H1 (cell line): ENCODE data around the gene RASEF. TPM values are rescaled to one million over a fixed set of nuclear protein-coding genes. Genes with fewer than 3 reads are reported as not detected.

Experiments
- CTCF ChIA-PET: fragments of 300-600 bp; sonication (Branson Sonifier 250); formaldehyde crosslinking; loops from one replicate; lab custom pipeline; 2021; ENCODE audit not compliant: partially characterized antibody; lab: Charles Lee
- POLR2A ChIA-PET: fragments of 300-600 bp; sonication (Branson Sonifier 250); formaldehyde crosslinking; loops from one replicate; lab custom pipeline; 2021; ENCODE audit warnings: inconsistent platforms; ENCODE audit not compliant: partially characterized antibody; lab: Charles Lee
- DNase-seq, 2 experiments: peaks; one replicate each; pipeline versions ENCODE4 v3.0.0 to v3.0.0-alpha.2; 2010 to 2022; ENCODE audit warnings: low spot score in 2 of 2, low read depth in 1 of 2, mixed read lengths in 1 of 2
- FAIRE-seq: peaks from 2 replicates; lab custom pipeline; 2011; peaks lifted over from hg19 to GRCh38; lab: Jason Lieb, UNC
- H2AFZ ChIP-seq: 2 replicates; pipeline ENCODE4 v1.8.1; 2012; ENCODE audit warnings: low read length, inconsistent platforms
- H2AK5ac ChIP-seq: 2 replicates; pipeline ENCODE4 v1.6.1; 2013; ENCODE audit warnings: low read depth, low read length
- H2BK120ac ChIP-seq: replicated peaks from 2 replicates; pipeline ENCODE3; 2013; ENCODE audit warnings: low read depth, low read length, inconsistent platforms
- H2BK12ac ChIP-seq: 2 replicates; pipeline ENCODE4 v1.6.1; 2013; ENCODE audit warnings: low read depth, low read length
- H2BK15ac ChIP-seq: 2 replicates; pipeline ENCODE4 v1.6.1; 2013; ENCODE audit warnings: low read length
- H2BK20ac ChIP-seq: 2 replicates; pipeline ENCODE4 v1.6.1; 2013; ENCODE audit warnings: low read length
- H2BK5ac ChIP-seq: 2 replicates; pipeline ENCODE4 v1.6.1; 2013; ENCODE audit warnings: low read depth, low read length
- H3K14ac ChIP-seq: 2 replicates; pipeline ENCODE4 v1.6.1; 2013; ENCODE audit warnings: inconsistent platforms; ENCODE audit not compliant: insufficient read length
- H3K18ac ChIP-seq: 2 replicates; pipeline ENCODE4 v1.6.1; 2013; ENCODE audit warnings: low read length; ENCODE audit errors: extremely low read depth
- H3K23ac ChIP-seq: 2 replicates; pipeline ENCODE4 v1.6.1; 2013; ENCODE audit warnings: inconsistent platforms; ENCODE audit not compliant: insufficient read length
- H3K23me2 ChIP-seq: 2 replicates; pipeline ENCODE4 v1.6.1; 2013; ENCODE audit warnings: low read depth, low read length
- H3K27ac ChIP-seq: 2 replicates; pipeline ENCODE4 v1.6.1; 2011; ENCODE audit warnings: low read depth, low read length, inconsistent platforms
- H3K27me3 ChIP-seq, 4 experiments: replicated peaks in 1 of 4; 1 replicate in 1 of 4; 2 replicates in 3 of 4; pipeline versions ENCODE4 v1.6.1 to v1.8.1; 2011 to 2013; ENCODE audit warnings: low read length in 3 of 4, mild to moderate bottlenecking in 3 of 4, inconsistent platforms in 2 of 4, mixed read lengths in 2 of 4, moderate library complexity in 1 of 4; ENCODE audit not compliant: control insufficient read depth in 3 of 4, insufficient read depth in 3 of 4; ENCODE audit errors: extremely low read depth in 1 of 4
- H3K36me3 ChIP-seq, 4 experiments: 2 replicates each; pipeline versions ENCODE4 v1.6.1 to v1.8.1; 2011 to 2013; ENCODE audit warnings: mild to moderate bottlenecking in 4 of 4, low read length in 3 of 4, moderate library complexity in 2 of 4, control low read depth in 1 of 4, inconsistent platforms in 1 of 4; ENCODE audit not compliant: insufficient read depth in 4 of 4, control insufficient read depth in 2 of 4
- H3K4ac ChIP-seq: replicated peaks from 2 replicates; pipeline ENCODE3; 2013; ENCODE audit warnings: low read length, low read depth, mixed read lengths, inconsistent platforms; ENCODE audit not compliant: insufficient read length
- H3K4me1 ChIP-seq, 4 experiments: replicated peaks in 1 of 4; 1 replicate in 1 of 4; 2 replicates in 3 of 4; pipeline versions ENCODE4 v1.6.1 to v1.8.1; 2011 to 2013; ENCODE audit warnings: low read length in 3 of 4, inconsistent platforms in 2 of 4, mixed read lengths in 1 of 4; ENCODE audit not compliant: insufficient read depth in 4 of 4, control insufficient read depth in 3 of 4
- H3K4me2 ChIP-seq, 2 experiments: 2 replicates each; pipeline versions ENCODE4 v1.6.1 to v1.8.1; 2011 to 2013; ENCODE audit warnings: low read depth in 2 of 2, low read length in 2 of 2, control low read depth in 1 of 2, inconsistent platforms in 1 of 2, mild to moderate bottlenecking in 1 of 2; ENCODE audit not compliant: insufficient read depth in 1 of 2
- H3K4me3 ChIP-seq, 4 experiments: fragments of 200-600, 300-600 bp in 1 of 4; sonication (generic), shearing (Covaris generic), sonication (Bioruptor Twin) in 1 of 4; 2 replicates each; pipeline versions ENCODE4 v1.5.1 to v1.8.1; 2011 to 2016; ENCODE audit warnings: low read length in 4 of 4, low read depth in 3 of 4, control low read depth in 2 of 4, inconsistent platforms in 2 of 4, mild to moderate bottlenecking in 2 of 4, mixed read lengths in 1 of 4, moderate library complexity in 1 of 4; ENCODE audit not compliant: insufficient read depth in 2 of 4; ENCODE audit errors: extremely low read depth in 1 of 4
- H3K56ac ChIP-seq: replicated peaks from 2 replicates; pipeline ENCODE3; 2013; ENCODE audit warnings: low read depth, mild to moderate bottlenecking, mixed read lengths, low read length, inconsistent platforms; ENCODE audit not compliant: insufficient read length
- H3K79me1 ChIP-seq: 2 replicates; pipeline ENCODE4 v1.6.1; 2013; ENCODE audit warnings: low read depth, low read length, control low read depth
- H3K79me2 ChIP-seq, 2 experiments: 2 replicates each; pipeline versions ENCODE4 v1.6.1 to v1.8.1; 2012 to 2013; ENCODE audit warnings: low read length in 2 of 2, mild to moderate bottlenecking in 2 of 2, inconsistent platforms in 1 of 2; ENCODE audit not compliant: insufficient read depth in 2 of 2, control insufficient read depth in 1 of 2
- H3K9ac ChIP-seq, 4 experiments: replicated peaks in 1 of 4; 1 replicate in 1 of 4; 2 replicates in 3 of 4; pipeline versions ENCODE4 v1.6.1 to v1.8.1; 2011 to 2013; ENCODE audit warnings: low read depth in 3 of 4, low read length in 3 of 4, control low read depth in 2 of 4, mild to moderate bottlenecking in 2 of 4, moderate library complexity in 2 of 4, inconsistent platforms in 1 of 4; ENCODE audit errors: extremely low read depth in 1 of 4
- H3K9me3 ChIP-seq, 2 experiments: 2 replicates each; pipeline versions ENCODE4 v1.6.1 to v1.8.1; 2012 to 2013; ENCODE audit warnings: mild to moderate bottlenecking in 2 of 2, moderate library complexity in 2 of 2, control low read depth in 1 of 2, inconsistent platforms in 1 of 2, low read depth in 1 of 2, low read length in 1 of 2, mixed read lengths in 1 of 2; ENCODE audit not compliant: insufficient read depth in 2 of 2
- H4K20me1 ChIP-seq, 2 experiments: replicated peaks in 1 of 2; 2 replicates each; pipeline versions ENCODE3 to v1.8.1; 2011 to 2013; ENCODE audit warnings: inconsistent platforms in 2 of 2, low read length in 2 of 2, mild to moderate bottlenecking in 1 of 2; ENCODE audit not compliant: insufficient read depth in 2 of 2, control insufficient read depth in 1 of 2
- H4K5ac ChIP-seq: 2 replicates; pipeline ENCODE4 v1.6.1; 2013; ENCODE audit warnings: low read length, low read depth, mixed read lengths, inconsistent platforms; ENCODE audit not compliant: insufficient read length
- H4K8ac ChIP-seq: 2 replicates; pipeline ENCODE4 v1.8.0; 2013; ENCODE audit warnings: mild to moderate bottlenecking, moderate library complexity, low read length, inconsistent platforms; ENCODE audit not compliant: insufficient read depth; ENCODE audit errors: extremely low read depth
- H4K91ac ChIP-seq: replicated peaks from 2 replicates; pipeline ENCODE3; 2013; ENCODE audit warnings: low read length, mixed read lengths, inconsistent platforms; ENCODE audit not compliant: insufficient read length
- CBX8 ChIP-seq: fragments of 300-800, 300-1000 bp; sonication (generic); IDR thresholded peaks from 2 replicates; pipeline ENCODE4 v1.7.1; 2016; ENCODE audit warnings: low read depth, low read length, borderline replicate concordance
- CEBPB ChIP-seq: IDR thresholded peaks from 2 replicates; pipeline ENCODE4 v1.6.1; 2012; ENCODE audit warnings: low read depth, low read length
- CHD2 ChIP-seq: IDR thresholded peaks from 2 replicates; pipeline ENCODE4 v1.6.1; 2012; ENCODE audit warnings: low read length, improper control_type of control experiment
- EP300 ChIP-seq, 2 experiments: IDR thresholded peaks; 1 replicate in 1 of 2; 2 replicates in 1 of 2; pipeline ENCODE4 v1.6.1; 2011 to 2012; ENCODE audit warnings: low read depth in 2 of 2, low read length in 2 of 2, mild to moderate bottlenecking in 2 of 2, borderline replicate concordance in 1 of 2, inconsistent platforms in 1 of 2, moderate library complexity in 1 of 2
- SIX5 ChIP-seq: IDR thresholded peaks from 2 replicates; pipeline ENCODE4 v1.6.1; 2011; ENCODE audit warnings: mild to moderate bottlenecking, low read depth, low read length
- SP2 ChIP-seq: IDR thresholded peaks from 2 replicates; pipeline ENCODE4 v1.6.1; 2012; ENCODE audit warnings: mild to moderate bottlenecking, low read length, inconsistent platforms
- ZNF274 ChIP-seq: IDR thresholded peaks from 2 replicates; pipeline ENCODE4 v1.7.0; 2012; ENCODE audit warnings: low read length, borderline replicate concordance; ENCODE audit errors: extremely low read depth
- WGBS, 2 experiments: shearing (Covaris generic) in 1 of 2; methylation state at CpG; one replicate each; pipeline versions ENCODE4 v1.1.6 to v1.1.7; 2013 to 2015; ENCODE audit warnings: low lambda C conversion rate in 2 of 2, mixed read lengths in 2 of 2, inconsistent platforms in 1 of 2, low coverage in 1 of 2, missing lambda C conversion rate in 1 of 2; ENCODE audit not compliant: insufficient replicate concordance in 2 of 2, insufficient coverage in 1 of 2, insufficient read length in 1 of 2; ENCODE audit errors: extremely low coverage in 1 of 2, missing lambda C conversion rate in 1 of 2; 5-methylcytosine and 5-hydroxymethylcytosine counted together
- polyA plus RNA-seq, 7 experiments: library from polyadenylated mRNA; depleted of rRNA in 3 of 7; stranded (reverse) in 5 of 7; unstranded in 2 of 7; fragments of >200 nt in 5 of 7; fragments of 200-250 nt in 2 of 7; gene quantifications; 1 replicate in 5 of 7; 2 replicates in 1 of 7; 4 replicates in 1 of 7; pipeline versions ENCODE4 v1.2.1 to v1.2.3, GENCODE V29; 2011 to 2013; ENCODE audit warnings: missing spikeins in 2 of 7, mixed read lengths in 2 of 7
- total RNA-seq: library from RNA; stranded (reverse); fragmentation: NEBNext Ultra II Directional; extraction: Animal tissue kit (Norgen Biotek cat#: 25700); gene quantifications from 2 replicates; pipeline ENCODE4 v1.2.1, GENCODE V29; 2021

RASEF gene
- total and polyA plus RNA-seq, 2 of the 8 experiments (the other 6 are each of a cell fraction or from before 2014, with no cell fraction given), result 1.1 to 4.6 TPM

- Histone ChIP-seq H3K14ac (no peak overlapping the region), H3K56ac (no peak overlapping the region), H2AK5ac (no peak overlapping the region), H3K4me3 (no peak overlapping the region), H3K4me2 (no peak overlapping the region), H3K79me2 (no peaks in the 10 kb centered on the region), H2BK120ac (no peak overlapping the region), H3K4ac (no peak overlapping the region), H4K5ac (no peak overlapping the region), H2AFZ (no peak overlapping the region), H3K4me1 (no peaks in the 10 kb centered on the region), H3K23ac (no peak overlapping the region), H3K9me3 (no peaks in the 10 kb centered on the region), H2BK15ac (no peak overlapping the region), H3K36me3 (no peaks in the 10 kb centered on the region), H3K79me1 (no peaks in the 10 kb centered on the region), H3K18ac (no peak overlapping the region), H2BK5ac (no peak overlapping the region), H4K20me1 (no peaks in the 10 kb centered on the region), H3K27me3 (no peaks in the 10 kb centered on the region), H4K8ac (no peak overlapping the region), H3K23me2 (no peaks in the 10 kb centered on the region), H2BK20ac (no peak overlapping the region), H3K27ac (no peak overlapping the region), H4K91ac (no peak overlapping the region), H2BK12ac (no peak overlapping the region), H3K9ac (no peak overlapping the region)
- ChIA-PET CTCF (no interaction called here), POLR2A (no interaction called here)
- DNase-seq (no peak), FAIRE-seq (no peak)
- 81% methylated on average over 2 of the region's 2 CpGs; no CpG with 5 or more reads in 1 of the 2 experiments for WGBS, 2 experiments
- no peak for TF ChIP-seq SP2
- no peak for TF ChIP-seq ZNF274
- TF ChIP-seq SIX5, result no peak
- no peak for TF ChIP-seq CHD2
- no peak for TF ChIP-seq CEBPB
- no peak for TF ChIP-seq EP300 (IDR thresholded peaks at IDR 0.05; ENCODE audit: borderline replicate concordance in 1 of 2, low read depth in 2 of 2, low read length in 2 of 2)
- TF ChIP-seq CBX8, result no peak
Observed at GRCh38 chr9:83071626-83072025, 8.7 kb upstream of the RASEF start.
